Heart left ventricle (tissue), 13 donors: ENCODE data around the gene EPHA1.

Source experiments
- POLR2A ChIP-seq, 2 donors: fragments of 450-650 bp; IDR thresholded peaks; one replicate each; pipeline ENCODE4 v1.6.1; 2017; ENCODE audit warnings: antibody characterized with exemption in 2 of 2, mild to moderate bottlenecking in 2 of 2, moderate library complexity in 2 of 2
- TF ChIP-seq, protein P1 (sequence below), 12 donors: fragments of 200-600 bp; sonication (generic) in 4 of 12; IDR thresholded peaks; one replicate each; pipeline versions ENCODE4 v1.5.0 to v1.8.0; 2018 to 2022; ENCODE audit warnings: antibody characterized with exemption in 12 of 12, mild to moderate bottlenecking in 5 of 12
- donor health status: ischemic (EF 13 %, LVEDD 7.1; RV severe dilation, severe dysfunction).
- donor health status: DM: no; HTN: yes; CAD: no.
- donor health status: DM: no; HTN: no; CAD: no.
- donor health status: ischemic (EF 25% LVEDD 6.9; RV normal size, moderate dysfunction).
- donor health status: ischemic (EF 25% LVEDD 5.7; RV mildly dilated, moderate dysfunction).
- donor health status: ischemic (EF 35%, LVEDD 5.7; RV mildly dilated, moderate dysfunction).
- donor health status: nonischemic (EF 11% LVEDD 7.7; RV severe dilation, severe dysfunction).
- donor health status: DM: yes; HTN: yes; CAD: no.
- donor health status: PGD.
- donor health status: ischemic (EF 29% LVEDD 5.4; RV normal size, mild dysfunction).
- donor health status: nonischemic (EF 23%, LVEDD 6.1; RV moderate dilation, normal function).

DNA sequence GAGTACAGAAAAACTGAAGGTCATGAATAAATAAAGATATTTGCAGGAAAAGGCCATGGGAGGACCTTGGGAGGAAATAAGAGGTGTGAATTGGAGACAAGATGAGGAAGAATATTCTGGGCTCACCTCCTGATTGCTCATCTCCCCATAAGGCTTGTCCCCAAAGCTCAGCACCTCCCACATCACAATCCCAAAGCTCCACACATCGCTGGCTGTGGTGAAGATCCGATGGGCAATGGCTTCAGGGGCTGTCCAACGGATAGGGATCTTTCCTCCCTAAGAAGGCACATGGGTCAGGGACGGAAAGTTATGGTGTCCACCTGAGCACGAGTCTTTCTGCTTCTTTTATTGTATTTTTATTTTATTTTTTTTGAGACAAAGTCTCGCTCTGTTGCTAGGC is 14.6 kb downstream of the EPHA1 start:
- TF ChIP-seq, protein P1, sequence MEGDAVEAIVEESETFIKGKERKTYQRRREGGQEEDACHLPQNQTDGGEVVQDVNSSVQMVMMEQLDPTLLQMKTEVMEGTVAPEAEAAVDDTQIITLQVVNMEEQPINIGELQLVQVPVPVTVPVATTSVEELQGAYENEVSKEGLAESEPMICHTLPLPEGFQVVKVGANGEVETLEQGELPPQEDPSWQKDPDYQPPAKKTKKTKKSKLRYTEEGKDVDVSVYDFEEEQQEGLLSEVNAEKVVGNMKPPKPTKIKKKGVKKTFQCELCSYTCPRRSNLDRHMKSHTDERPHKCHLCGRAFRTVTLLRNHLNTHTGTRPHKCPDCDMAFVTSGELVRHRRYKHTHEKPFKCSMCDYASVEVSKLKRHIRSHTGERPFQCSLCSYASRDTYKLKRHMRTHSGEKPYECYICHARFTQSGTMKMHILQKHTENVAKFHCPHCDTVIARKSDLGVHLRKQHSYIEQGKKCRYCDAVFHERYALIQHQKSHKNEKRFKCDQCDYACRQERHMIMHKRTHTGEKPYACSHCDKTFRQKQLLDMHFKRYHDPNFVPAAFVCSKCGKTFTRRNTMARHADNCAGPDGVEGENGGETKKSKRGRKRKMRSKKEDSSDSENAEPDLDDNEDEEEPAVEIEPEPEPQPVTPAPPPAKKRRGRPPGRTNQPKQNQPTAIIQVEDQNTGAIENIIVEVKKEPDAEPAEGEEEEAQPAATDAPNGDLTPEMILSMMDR (IDR thresholded peaks at IDR 0.05): no peak
- no peak for TF ChIP-seq POLR2A (IDR thresholded peaks at IDR 0.05)
